Measurements from ENCODE around the gene OVCH1. TPM values are rescaled to one million over a fixed set of nuclear protein-coding genes. Genes with fewer than 3 reads are reported as not detected.

OVCH1 gene
- polyA plus RNA-seq, result under 1 TPM; 0.01 to 0.02 TPM

DNA sequence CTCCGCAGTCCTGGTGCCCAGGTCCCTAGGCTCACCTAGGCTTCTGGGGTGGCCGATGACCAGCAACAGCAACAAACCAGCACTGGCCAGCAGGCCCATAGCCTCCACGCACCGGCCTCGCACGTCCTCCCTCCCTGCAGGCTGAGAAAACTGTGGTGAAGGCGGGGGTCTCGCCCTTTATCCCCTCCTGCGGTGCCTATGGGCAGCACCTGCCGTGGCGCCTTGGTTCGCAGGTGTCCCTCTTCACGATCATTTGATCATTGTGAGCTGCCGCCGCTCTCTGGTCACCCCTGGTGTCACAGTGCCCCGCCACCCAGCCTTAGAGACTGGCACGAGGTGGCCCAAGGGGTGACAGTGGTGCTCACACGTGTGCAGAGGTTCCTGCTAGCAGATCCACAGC lies at the start of gene OVCH1:
TSS of gene OVCH1 (minus strand) at position 99 of the 400 bp plus-strand sequence. CDS start at position 99, 0 bp downstream.
- Histone ChIP-seq H3K9me3 (ENCODE audit: control insufficient read depth in 2 of 2, insufficient read depth in 1 of 2, low read depth in 1 of 2, low read length in 1 of 2) (no peaks in the 10 kb centered on the region), H3K4me1 (ENCODE audit: control insufficient read depth in 2 of 2, insufficient read depth in 2 of 2, low read length in 1 of 2) (no peaks in the 10 kb centered on the region), H3K27ac (ENCODE audit: low read depth in 2 of 2, low read length in 1 of 2) (no peak within 1 kb of the TSS), H3K36me3 (ENCODE audit: control insufficient read depth in 2 of 2, insufficient read depth in 2 of 2, low read length in 1 of 2) (no peaks in the 10 kb centered on the region), H3K27me3 (ENCODE audit: control insufficient read depth in 1 of 2, insufficient read depth in 2 of 2, low read length in 2 of 2) (no peaks in the 10 kb centered on the region), H3K4me3 (ENCODE audit: low read depth in 1 of 2, low read length in 2 of 2) (no peak within 1 kb of the TSS)
- 89 to 94% methylated on average over 18 of the region's 18 CpGs for WGBS, 2 donors

DNA sequence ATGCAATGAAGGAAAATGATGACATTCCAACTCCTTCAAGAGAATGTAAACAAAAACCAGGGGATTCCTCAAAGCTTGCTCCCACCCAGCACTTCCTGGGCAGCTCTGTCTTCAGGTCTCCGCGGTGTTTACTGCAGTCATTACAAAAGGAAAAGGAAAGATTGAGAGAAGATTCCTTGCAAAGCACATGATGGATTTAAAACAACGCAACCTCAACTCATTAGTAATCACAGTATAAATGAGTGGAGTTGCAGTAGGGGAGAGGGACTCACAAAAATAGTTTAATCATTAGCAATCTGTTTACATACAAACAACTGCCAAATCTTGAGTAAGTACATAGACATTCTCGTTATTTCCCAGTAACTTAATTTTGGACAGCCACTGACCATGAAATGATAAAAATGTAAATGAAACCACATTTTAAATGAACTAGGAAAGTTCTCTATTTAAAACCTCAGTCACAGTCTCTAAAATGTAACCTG lies 49.7 kb upstream of the OVCH1 start:
- no peaks in the 10 kb centered on the region for H3K36me3 ChIP-seq (ENCODE audit: control insufficient read depth in 2 of 2, insufficient read depth in 2 of 2, low read length in 1 of 2)
- no peak overlapping the region for H3K27ac ChIP-seq (ENCODE audit: low read depth in 2 of 2, low read length in 1 of 2)
- 50 to 52% methylated on average over 4 of the region's 4 CpGs for WGBS, 2 donors
- H3K4me1 ChIP-seq (ENCODE audit: control insufficient read depth in 2 of 2, insufficient read depth in 2 of 2, low read length in 1 of 2), result no peaks in the 10 kb centered on the region
- no peak overlapping the region for H3K4me3 ChIP-seq (ENCODE audit: low read depth in 1 of 2, low read length in 2 of 2)
- H3K27me3 ChIP-seq (ENCODE audit: control insufficient read depth in 1 of 2, insufficient read depth in 2 of 2, low read length in 2 of 2), result no peaks in the 10 kb centered on the region
- no peaks in the 10 kb centered on the region for H3K9me3 ChIP-seq (ENCODE audit: control insufficient read depth in 2 of 2, insufficient read depth in 1 of 2, low read depth in 1 of 2, low read length in 1 of 2)

- 84 to 89% methylated on average over 2 of the region's 2 CpGs for WGBS, 2 donors
- H3K4me3 ChIP-seq (ENCODE audit: low read depth in 1 of 2, low read length in 2 of 2), result no peak overlapping the region
- H3K36me3 ChIP-seq (ENCODE audit: control insufficient read depth in 2 of 2, insufficient read depth in 2 of 2, low read length in 1 of 2), result no peaks in the 10 kb centered on the region
- no peaks in the 10 kb centered on the region for H3K4me1 ChIP-seq (ENCODE audit: control insufficient read depth in 2 of 2, insufficient read depth in 2 of 2, low read length in 1 of 2)
- no peaks in the 10 kb centered on the region for H3K27me3 ChIP-seq (ENCODE audit: control insufficient read depth in 1 of 2, insufficient read depth in 2 of 2, low read length in 2 of 2)
- no peaks in the 10 kb centered on the region for H3K9me3 ChIP-seq (ENCODE audit: control insufficient read depth in 2 of 2, insufficient read depth in 1 of 2, low read depth in 1 of 2, low read length in 1 of 2)
- no peak overlapping the region for H3K27ac ChIP-seq (ENCODE audit: low read depth in 2 of 2, low read length in 1 of 2)
Measured at GRCh38 chr12:29546000-29546399, 48.5 kb upstream of the OVCH1 start.

- WGBS, 2 donors, result 87 to 90% methylated on average over 4 of the region's 4 CpGs
- no peaks in the 10 kb centered on the region for H3K36me3 ChIP-seq (ENCODE audit: control insufficient read depth in 2 of 2, insufficient read depth in 2 of 2, low read length in 1 of 2)
- H3K9me3 ChIP-seq (ENCODE audit: control insufficient read depth in 2 of 2, insufficient read depth in 1 of 2, low read depth in 1 of 2, low read length in 1 of 2), result no peaks in the 10 kb centered on the region
- H3K4me3 ChIP-seq (ENCODE audit: low read depth in 1 of 2, low read length in 2 of 2), result no peak overlapping the region
- no peaks in the 10 kb centered on the region for H3K4me1 ChIP-seq (ENCODE audit: control insufficient read depth in 2 of 2, insufficient read depth in 2 of 2, low read length in 1 of 2)
- no peaks in the 10 kb centered on the region for H3K27me3 ChIP-seq (ENCODE audit: control insufficient read depth in 1 of 2, insufficient read depth in 2 of 2, low read length in 2 of 2)
- no peak overlapping the region for H3K27ac ChIP-seq (ENCODE audit: low read depth in 2 of 2, low read length in 1 of 2)
Measured at GRCh38 chr12:29545102-29545467, 47.6 kb upstream of the OVCH1 start.

DNA sequence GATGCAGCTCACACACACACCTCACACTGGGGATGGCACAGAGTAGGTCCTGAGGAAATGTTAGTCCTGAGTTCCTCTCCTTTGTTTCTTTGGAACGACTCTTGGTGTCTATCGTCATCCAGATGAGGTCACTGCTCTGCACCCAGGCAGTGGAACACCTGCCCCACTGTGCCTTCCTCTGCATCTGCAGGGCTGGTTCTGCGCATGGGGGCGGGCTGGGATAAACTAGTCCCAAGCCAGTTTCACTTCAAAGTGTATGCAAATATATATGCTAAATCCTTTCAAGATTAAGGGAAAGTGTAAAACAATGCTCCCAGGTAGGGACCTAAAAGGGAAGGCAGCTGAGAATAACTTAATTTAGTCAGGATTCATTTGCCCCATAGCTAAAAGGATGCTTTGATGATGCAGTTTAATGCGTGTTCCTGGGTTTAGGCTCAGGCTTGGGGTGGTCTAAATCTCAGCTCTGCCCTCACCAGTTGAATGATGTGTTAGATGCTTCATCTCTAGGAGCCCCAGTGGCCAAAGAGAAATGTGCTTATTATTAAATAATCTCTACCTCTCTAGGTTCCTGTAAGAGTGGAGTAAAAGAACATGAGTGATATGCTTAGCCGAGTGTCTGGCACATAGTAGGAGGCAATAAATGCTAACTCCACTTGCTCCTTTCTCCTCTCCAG lies 47.1 kb upstream of the OVCH1 start:
- Histone ChIP-seq H3K9me3 (ENCODE audit: control insufficient read depth in 2 of 2, insufficient read depth in 1 of 2, low read depth in 1 of 2, low read length in 1 of 2) (no peaks in the 10 kb centered on the region), H3K27ac (ENCODE audit: low read depth in 2 of 2, low read length in 1 of 2) (no peak overlapping the region), H3K4me1 (ENCODE audit: control insufficient read depth in 2 of 2, insufficient read depth in 2 of 2, low read length in 1 of 2) (no peaks in the 10 kb centered on the region), H3K4me3 (ENCODE audit: low read depth in 1 of 2, low read length in 2 of 2) (no peak overlapping the region), H3K36me3 (ENCODE audit: control insufficient read depth in 2 of 2, insufficient read depth in 2 of 2, low read length in 1 of 2) (no peaks in the 10 kb centered on the region), H3K27me3 (ENCODE audit: control insufficient read depth in 1 of 2, insufficient read depth in 2 of 2, low read length in 2 of 2) (no peaks in the 10 kb centered on the region)
- WGBS, 2 donors, result 87 to 91% methylated on average over 6 of the region's 6 CpGs

DNA sequence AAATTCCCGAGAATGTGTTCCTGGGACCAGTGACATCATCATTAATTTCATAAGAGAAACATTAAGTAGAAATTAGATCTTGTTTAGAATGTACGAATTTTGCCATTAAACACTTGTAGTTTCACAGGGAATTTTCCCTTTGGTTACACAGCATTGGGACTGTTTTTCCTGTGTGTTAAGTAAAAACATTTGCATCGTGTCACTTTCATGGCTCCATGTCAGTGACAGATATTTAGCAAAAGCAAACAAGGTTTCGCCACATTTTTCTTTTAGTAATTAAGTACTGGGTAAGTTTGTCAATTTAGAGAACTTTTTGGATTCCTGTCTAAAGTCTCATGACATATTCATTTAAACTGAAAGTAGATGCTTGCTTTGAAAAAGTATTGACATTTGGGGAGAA lies 45.5 kb upstream of the OVCH1 start:
- Histone ChIP-seq H3K4me3 (ENCODE audit: low read depth in 1 of 2, low read length in 2 of 2) (no peak overlapping the region), H3K36me3 (ENCODE audit: control insufficient read depth in 2 of 2, insufficient read depth in 2 of 2, low read length in 1 of 2) (no peaks in the 10 kb centered on the region), H3K27ac (ENCODE audit: low read depth in 2 of 2, low read length in 1 of 2) (peak overlapping the region in 1 of 2 donors; percentile 26), H3K4me1 (ENCODE audit: control insufficient read depth in 2 of 2, insufficient read depth in 2 of 2, low read length in 1 of 2) (no peaks in the 10 kb centered on the region), H3K27me3 (ENCODE audit: control insufficient read depth in 1 of 2, insufficient read depth in 2 of 2, low read length in 2 of 2) (no peaks in the 10 kb centered on the region), H3K9me3 (ENCODE audit: control insufficient read depth in 2 of 2, insufficient read depth in 1 of 2, low read depth in 1 of 2, low read length in 1 of 2) (no peaks in the 10 kb centered on the region)
- WGBS, 2 donors, result 61 to 69% methylated on average over 4 of the region's 4 CpGs

GRCh38 chr12:29537298-29537697 lies 39.8 kb upstream of the OVCH1 start:
- Histone ChIP-seq H3K36me3 (ENCODE audit: control insufficient read depth in 2 of 2, insufficient read depth in 2 of 2, low read length in 1 of 2) (no peaks in the 10 kb centered on the region), H3K27me3 (ENCODE audit: control insufficient read depth in 1 of 2, insufficient read depth in 2 of 2, low read length in 2 of 2) (no peaks in the 10 kb centered on the region)
- 54 to 73% methylated on average over 2 of the region's 2 CpGs for WGBS, 2 donors

GRCh38 chr12:29534935-29535334 lies 37.4 kb upstream of the OVCH1 start:
- Histone ChIP-seq H3K9me3 (ENCODE audit: control insufficient read depth in 2 of 2, insufficient read depth in 1 of 2, low read depth in 1 of 2, low read length in 1 of 2) (no peaks in the 10 kb centered on the region), H3K4me3 (ENCODE audit: low read depth in 1 of 2, low read length in 2 of 2) (no peak overlapping the region), H3K4me1 (ENCODE audit: control insufficient read depth in 2 of 2, insufficient read depth in 2 of 2, low read length in 1 of 2) (no peaks in the 10 kb centered on the region), H3K27ac (ENCODE audit: low read depth in 2 of 2, low read length in 1 of 2) (no peak overlapping the region), H3K36me3 (ENCODE audit: control insufficient read depth in 2 of 2, insufficient read depth in 2 of 2, low read length in 1 of 2) (no peaks in the 10 kb centered on the region), H3K27me3 (ENCODE audit: control insufficient read depth in 1 of 2, insufficient read depth in 2 of 2, low read length in 2 of 2) (no peaks in the 10 kb centered on the region)
- 83 to 97% methylated on average over 2 of the region's 2 CpGs for WGBS, 2 donors

More at GRCh38 chr12:29537298-29537697, 39.8 kb upstream of the OVCH1 start:
- no peaks in the 10 kb centered on the region for H3K9me3 ChIP-seq (ENCODE audit: control insufficient read depth in 2 of 2, insufficient read depth in 1 of 2, low read depth in 1 of 2, low read length in 1 of 2)
- H3K27ac ChIP-seq (ENCODE audit: low read depth in 2 of 2, low read length in 1 of 2), result no peak overlapping the region
- no peaks in the 10 kb centered on the region for H3K4me1 ChIP-seq (ENCODE audit: control insufficient read depth in 2 of 2, insufficient read depth in 2 of 2, low read length in 1 of 2)
- no peak overlapping the region for H3K4me3 ChIP-seq (ENCODE audit: low read depth in 1 of 2, low read length in 2 of 2)

DNA sequence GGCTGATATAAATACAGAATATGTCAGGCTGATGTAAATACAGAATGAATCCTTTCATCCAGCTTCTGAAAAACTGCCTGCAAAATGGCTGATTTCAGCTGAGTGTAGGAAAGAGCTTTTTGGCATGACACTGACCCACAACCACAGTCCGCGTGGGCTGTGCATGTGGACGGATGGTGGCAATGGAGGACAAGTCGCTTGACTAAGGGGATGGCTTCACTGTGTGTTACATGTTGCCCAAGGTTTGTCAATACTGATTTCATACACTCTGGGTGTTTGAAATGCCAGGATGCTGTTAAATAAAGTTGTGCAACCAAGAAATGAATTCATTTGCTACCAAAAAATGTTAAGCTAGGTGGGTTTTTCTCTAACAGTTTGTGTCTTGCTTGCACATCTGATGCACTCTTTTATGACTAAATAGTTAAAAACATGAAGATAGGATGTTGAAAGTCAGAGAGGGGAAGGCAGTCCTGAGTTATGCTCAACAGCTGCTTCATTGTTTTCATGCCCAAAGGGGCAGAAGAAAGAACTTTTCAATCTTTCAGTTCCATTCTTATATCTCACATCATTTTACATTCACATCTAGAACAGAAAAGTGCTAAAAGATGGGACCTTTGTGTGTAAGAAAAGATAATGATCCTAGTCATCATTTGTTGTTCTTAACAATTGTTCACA lies 36.5 kb upstream of the OVCH1 start:
- 43 to 63% methylated on average over 4 of the region's 4 CpGs for WGBS, 2 donors
- H3K27me3 ChIP-seq (ENCODE audit: control insufficient read depth in 1 of 2, insufficient read depth in 2 of 2, low read length in 2 of 2), result no peaks in the 10 kb centered on the region
- H3K4me1 ChIP-seq (ENCODE audit: control insufficient read depth in 2 of 2, insufficient read depth in 2 of 2, low read length in 1 of 2), result no peaks in the 10 kb centered on the region
- H3K27ac ChIP-seq (ENCODE audit: low read depth in 2 of 2, low read length in 1 of 2), result no peak overlapping the region
- H3K4me3 ChIP-seq (ENCODE audit: low read depth in 1 of 2, low read length in 2 of 2), result no peak overlapping the region
- no peaks in the 10 kb centered on the region for H3K36me3 ChIP-seq (ENCODE audit: control insufficient read depth in 2 of 2, insufficient read depth in 2 of 2, low read length in 1 of 2)
- no peaks in the 10 kb centered on the region for H3K9me3 ChIP-seq (ENCODE audit: control insufficient read depth in 2 of 2, insufficient read depth in 1 of 2, low read depth in 1 of 2, low read length in 1 of 2)

DNA sequence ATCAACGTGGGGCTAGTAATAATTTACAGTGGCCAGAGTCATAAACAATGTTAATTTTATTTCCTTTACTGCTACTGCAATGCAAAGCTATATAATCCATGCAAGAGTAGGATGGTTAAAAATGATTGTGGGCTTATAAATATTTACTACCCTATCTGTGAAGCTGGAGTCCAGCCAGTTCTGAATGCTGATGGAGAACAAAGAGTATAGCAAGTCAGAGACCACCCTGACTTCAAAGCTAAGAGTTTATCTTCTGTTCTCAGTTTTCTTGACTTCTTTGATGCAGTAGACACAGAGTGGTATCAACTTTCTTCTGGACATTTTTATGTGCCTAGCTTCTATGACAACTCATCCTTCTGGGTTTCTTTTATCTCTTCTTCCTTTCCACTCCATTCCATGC lies 34.0 kb upstream of the OVCH1 start:
- no peak overlapping the region for H3K27ac ChIP-seq (ENCODE audit: low read depth in 2 of 2, low read length in 1 of 2)
- H3K9me3 ChIP-seq (ENCODE audit: control insufficient read depth in 2 of 2, insufficient read depth in 1 of 2, low read depth in 1 of 2, low read length in 1 of 2), result no peaks in the 10 kb centered on the region
- WGBS, 2 donors, result 33 to 63% methylated on average over 1 of the region's 1 CpG
- no peak overlapping the region for H3K4me3 ChIP-seq (ENCODE audit: low read depth in 1 of 2, low read length in 2 of 2)
- H3K36me3 ChIP-seq (ENCODE audit: control insufficient read depth in 2 of 2, insufficient read depth in 2 of 2, low read length in 1 of 2), result no peaks in the 10 kb centered on the region
- no peaks in the 10 kb centered on the region for H3K27me3 ChIP-seq (ENCODE audit: control insufficient read depth in 1 of 2, insufficient read depth in 2 of 2, low read length in 2 of 2)
- H3K4me1 ChIP-seq (ENCODE audit: control insufficient read depth in 2 of 2, insufficient read depth in 2 of 2, low read length in 1 of 2), result no peaks in the 10 kb centered on the region

All from esophagus (tissue), 2 donors.